GM21529 (cell line): ENCODE results near the gene ZNF385D.

Experiments
- ATAC-seq: cut with Tn5 transposase; IDR thresholded peaks from one replicate; pipeline ENCODE4 v1.9.1; 2021; ENCODE audit not compliant: unreplicated experiment

ZNF385D gene

DNA sequence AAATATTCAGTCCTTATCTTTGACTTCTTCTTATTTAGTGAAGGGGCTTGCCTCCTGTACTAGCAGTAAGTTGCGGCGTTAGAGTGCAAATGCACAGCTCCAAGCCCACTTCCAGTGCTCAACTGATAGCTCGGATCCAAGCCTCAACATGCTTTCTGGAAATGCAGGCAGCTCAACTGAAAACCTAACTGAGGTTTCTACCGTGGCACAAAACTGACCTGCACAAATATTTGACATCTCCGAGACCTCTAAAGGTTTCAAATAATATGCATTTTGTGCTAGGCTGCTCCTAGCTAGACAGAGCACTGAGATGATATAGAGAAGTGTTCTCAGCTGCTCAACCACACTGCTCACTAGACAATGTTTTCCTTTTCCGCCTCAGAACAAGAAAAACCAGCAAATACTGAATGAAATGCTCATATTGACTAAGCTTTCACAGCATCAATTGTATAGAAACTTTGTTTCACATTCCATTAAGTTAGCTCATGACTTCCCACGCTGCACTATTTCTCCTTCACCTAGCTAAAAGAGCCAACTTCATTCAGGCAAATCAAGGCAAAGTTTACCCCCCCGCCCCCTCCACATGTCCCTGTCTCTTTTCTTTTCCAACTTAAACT, 822 bp downstream of the ZNF385D start:
- ATAC-seq: no peak

GRCh38 chr3:21747966-21748555, 2.9 kb downstream of the ZNF385D start:
- no peak for ATAC-seq

DNA sequence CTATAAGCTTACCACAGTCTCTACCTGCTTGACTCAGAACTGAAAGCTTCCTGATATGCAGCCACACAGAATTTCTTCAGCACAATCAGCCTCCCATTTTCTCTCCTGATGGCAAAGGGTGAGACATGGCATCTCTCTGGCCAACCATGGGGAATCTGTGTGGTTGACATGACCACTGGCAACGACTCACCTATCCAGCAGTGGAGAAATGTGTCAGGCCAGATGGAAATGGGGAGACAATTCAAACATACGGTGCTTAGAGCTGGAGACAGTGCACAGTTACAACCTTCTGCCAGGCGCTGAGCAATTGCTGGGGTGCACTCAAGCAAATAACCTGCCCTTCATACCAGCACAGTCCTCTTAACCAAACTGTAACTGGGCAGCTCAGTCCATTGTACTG, 3.6 kb downstream of the ZNF385D start:
- no peak for ATAC-seq

- ATAC-seq: no peak
Measured at GRCh38 chr3:21745966-21746365, 5.0 kb downstream of the ZNF385D start.

DNA sequence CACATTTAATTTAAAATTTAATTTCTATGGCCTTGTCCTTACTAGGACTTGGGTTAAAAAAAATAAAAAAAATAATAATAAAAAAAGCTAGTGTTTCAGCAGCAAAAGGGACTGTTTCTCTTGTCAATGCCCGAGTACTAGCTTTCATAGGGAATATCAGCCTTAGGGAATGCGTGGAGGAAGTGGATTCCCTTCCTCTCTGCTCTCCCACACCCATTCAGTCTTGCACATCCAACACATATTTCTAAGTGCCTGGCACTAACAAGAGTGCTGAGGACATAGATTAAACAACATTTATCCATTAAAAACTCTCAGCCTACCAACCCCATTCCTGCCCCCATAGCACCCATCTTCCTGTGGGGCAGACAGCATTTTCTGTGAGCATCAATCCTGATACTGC, 6.2 kb downstream of the ZNF385D start:
- no peak for ATAC-seq

GRCh38 chr3:21738935-21739702, 11.9 kb downstream of the ZNF385D start:
- no peak for ATAC-seq

- no peak for ATAC-seq
Measured at GRCh38 chr3:21738283-21738682, 12.7 kb downstream of the ZNF385D start.

GRCh38 chr3:21734746-21735145, 16.3 kb downstream of the ZNF385D start:
- ATAC-seq: no peak

DNA sequence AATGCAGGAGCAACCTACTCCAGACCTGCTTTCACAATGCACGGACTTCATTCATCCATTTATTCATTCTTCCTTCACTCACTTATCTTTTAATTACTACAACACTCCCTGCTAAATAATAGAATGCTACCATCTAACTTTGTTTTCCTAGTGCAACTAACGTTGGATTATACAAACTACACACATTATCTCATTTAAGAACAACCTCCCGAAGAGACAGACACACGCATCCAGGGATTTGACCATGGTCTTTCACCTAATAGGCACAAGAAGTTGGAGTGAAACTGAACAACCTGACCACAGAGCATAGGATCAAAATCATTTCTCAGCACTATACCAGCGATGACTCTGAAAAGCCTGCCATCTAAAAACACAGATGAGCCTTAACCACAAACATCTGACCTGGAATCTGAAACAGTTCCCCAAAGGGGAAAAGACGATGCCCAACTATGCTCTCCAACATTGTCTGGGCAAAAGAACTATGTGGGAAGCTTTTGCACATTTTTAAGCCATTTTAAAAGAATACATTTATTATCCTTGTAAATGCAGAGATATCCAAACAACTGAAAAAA, 21.0 kb downstream of the ZNF385D start:
- no peak for ATAC-seq

- no peak for ATAC-seq
Measured at GRCh38 chr3:21729331-21729730, 21.7 kb downstream of the ZNF385D start.

- no peak for ATAC-seq
Measured at GRCh38 chr3:21722768-21723167, 28.2 kb downstream of the ZNF385D start.

DNA sequence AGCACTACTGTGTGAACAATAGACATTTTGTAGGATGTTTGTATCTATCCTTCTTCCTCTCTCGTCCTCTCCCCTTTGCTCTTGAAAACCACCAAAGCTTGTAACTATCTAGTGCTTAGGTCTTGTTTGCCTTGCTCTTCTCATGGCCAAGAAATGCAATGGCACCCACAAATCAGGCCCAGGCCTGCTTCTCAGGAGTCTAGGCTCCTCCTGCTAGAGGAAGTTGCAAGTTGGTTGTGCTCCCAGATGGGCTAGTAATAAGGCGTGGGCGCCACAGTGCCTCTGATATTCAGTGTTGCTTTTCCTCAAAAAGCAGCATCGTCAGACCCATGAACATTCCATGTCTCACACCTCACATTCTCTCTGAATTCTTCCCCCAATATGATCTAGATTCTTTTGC, 28.7 kb downstream of the ZNF385D start:
- no peak for ATAC-seq

GRCh38 chr3:21718943-21719591, 31.9 kb downstream of the ZNF385D start:
- ATAC-seq: no peak

GRCh38 chr3:21718161-21718765, 32.7 kb downstream of the ZNF385D start:
- ATAC-seq: no peak

DNA sequence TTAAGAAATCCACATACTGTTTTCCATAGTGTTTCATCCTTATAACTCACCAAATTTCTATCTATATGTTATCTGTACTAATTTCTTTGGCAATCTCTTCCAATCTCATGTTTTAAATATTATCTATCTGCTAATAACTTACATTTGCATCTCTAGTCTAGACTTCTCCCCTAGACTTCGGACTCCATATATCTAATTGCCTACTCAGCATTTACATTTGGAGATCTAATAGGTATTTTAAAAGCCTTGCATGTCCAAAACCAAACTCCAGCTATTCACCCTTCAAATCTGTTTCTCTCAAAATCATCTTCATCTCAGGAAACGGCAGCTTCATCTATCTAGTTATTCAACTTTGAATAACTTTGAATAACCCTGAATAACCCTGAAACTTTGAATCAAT, 35.3 kb downstream of the ZNF385D start:
- no peak for ATAC-seq

- ATAC-seq: no peak
Measured at GRCh38 chr3:21705769-21706168, 45.2 kb downstream of the ZNF385D start.

DNA sequence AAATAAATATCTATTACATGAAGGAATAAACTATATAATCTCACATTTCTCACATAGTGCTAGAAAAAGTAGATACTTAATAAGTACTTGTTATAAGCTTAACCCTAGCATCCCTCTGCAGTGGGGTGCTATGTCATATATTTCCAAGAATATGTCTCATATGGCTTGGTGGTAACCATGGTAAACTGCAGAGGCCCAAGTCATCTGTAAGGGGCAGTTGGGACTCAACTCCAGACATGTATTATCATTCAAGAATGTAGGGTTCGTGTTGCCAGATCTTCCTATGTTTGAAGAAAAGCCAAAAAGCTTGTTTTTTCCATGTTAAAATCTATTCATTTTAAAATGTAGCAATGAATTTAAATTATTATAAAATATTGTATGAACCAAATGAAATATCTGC, 46.2 kb downstream of the ZNF385D start:
- ATAC-seq: no peak

DNA sequence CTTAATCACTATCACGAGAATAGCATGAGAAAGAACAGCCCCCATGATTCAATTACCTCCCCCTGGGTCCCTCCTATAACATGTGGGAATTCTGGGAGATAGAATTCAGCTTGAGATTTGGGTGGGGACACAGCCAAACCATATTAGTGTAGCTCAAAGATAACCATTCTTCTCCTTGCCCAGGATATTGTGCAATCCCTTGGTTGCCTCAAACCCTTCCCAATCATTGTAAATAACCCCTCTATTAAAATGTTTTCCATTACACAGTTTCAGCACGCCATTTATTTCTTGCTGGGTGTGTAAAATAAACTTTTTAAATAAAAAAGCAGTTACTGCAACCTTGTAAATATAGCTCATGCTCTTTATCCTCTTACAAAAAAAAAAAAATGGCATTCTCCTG, 47.7 kb downstream of the ZNF385D start:
- no peak for ATAC-seq

DNA sequence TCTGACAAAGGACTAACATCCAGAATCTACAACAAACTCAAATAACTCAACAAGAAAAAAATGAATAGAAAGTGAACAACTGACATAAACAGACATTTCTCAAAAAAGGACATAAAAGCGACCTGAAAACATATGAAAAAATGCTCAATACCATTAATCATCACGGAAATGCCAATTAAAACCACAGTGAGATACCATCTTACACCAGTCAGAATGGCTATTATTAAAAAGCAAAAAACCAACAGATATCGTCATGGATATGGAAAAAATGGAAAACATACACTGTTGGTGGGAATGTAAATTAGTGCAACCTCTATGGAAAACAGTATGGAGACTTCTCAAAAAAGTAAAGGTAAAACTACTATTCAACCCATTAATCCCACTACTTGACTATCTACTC, 53.3 kb downstream of the ZNF385D start:
- ATAC-seq: no peak

- ATAC-seq: no peak
Measured at GRCh38 chr3:21694506-21694905, 56.5 kb downstream of the ZNF385D start.

GRCh38 chr3:21691036-21691435, 60.0 kb downstream of the ZNF385D start:
- no peak for ATAC-seq
